Vagina (tissue), 2 donors: ENCODE results near the gene LIMA1.

Experiments used
- CTCF ChIP-seq, 3 experiments: fragments of 450-650 bp in 2 of 3; fragments of 200-600 bp in 1 of 3; sonication (generic) in 1 of 3; IDR thresholded peaks; one replicate each; pipeline ENCODE4 v1.5.1; 2017 to 2019; ENCODE audit warnings: antibody characterized with exemption in 3 of 3, mild to moderate bottlenecking in 2 of 3, moderate library complexity in 2 of 3
- POLR2A ChIP-seq, 2 donors: fragments of 450-650 bp; IDR thresholded peaks; one replicate each; pipeline ENCODE4 v1.6.1; 2017; ENCODE audit warnings: antibody characterized with exemption in 2 of 2, mild to moderate bottlenecking in 2 of 2, moderate library complexity in 2 of 2
- POLR2AphosphoS5 ChIP-seq, 2 donors: sonication (generic); formaldehyde crosslinking; IDR thresholded peaks; one replicate each; pipeline ENCODE4 v1.9.0; 2017; ENCODE audit warnings: antibody characterized with exemption in 2 of 2, mild to moderate bottlenecking in 2 of 2, low read depth in 1 of 2; ENCODE audit not compliant: insufficient read depth in 1 of 2

- peak in 1 of 2 donors; percentile 72 for TF ChIP-seq POLR2AphosphoS5 (IDR thresholded peaks at IDR 0.05; ENCODE audit: insufficient read depth in 1 of 2, low read depth in 1 of 2)
- no peak for TF ChIP-seq POLR2A (IDR thresholded peaks at IDR 0.05)
- no peak for TF ChIP-seq CTCF (IDR thresholded peaks at IDR 0.05)
These were observed 36.3 kb downstream of the LIMA1 start for GRCh38 chr12:50246873-50247612.
